HG03442 (cell line): ENCODE results near the gene ODF4.
"Not testable (repeated sequence)": the region's sequence is repeated elsewhere in the genome, so short reads cannot be mapped to it uniquely, and the experiment has no call there.

Experiments
- ATAC-seq: cut with Tn5 transposase; IDR thresholded peaks from one replicate; pipeline ENCODE4 v1.9.1; 2021; ENCODE audit warnings: mild to moderate bottlenecking, moderate library complexity; ENCODE audit not compliant: unreplicated experiment

ODF4 gene

GRCh38 chr17:8366231-8366630 lies 26.6 kb downstream of the ODF4 start:
- ATAC-seq = no peak

GRCh38 chr17:8368193-8368592 lies 28.6 kb downstream of the ODF4 start:
- no peak for ATAC-seq

GRCh38 chr17:8369944-8370343 lies 30.3 kb downstream of the ODF4 start:
- no peak for ATAC-seq

GRCh38 chr17:8371786-8372185 lies 32.1 kb downstream of the ODF4 start:
- no peak for ATAC-seq

- no peak for ATAC-seq
Measured at GRCh38 chr17:8372422-8372821, 32.8 kb downstream of the ODF4 start.

GRCh38 chr17:8373856-8374255 lies 34.2 kb downstream of the ODF4 start:
- ATAC-seq = not testable (repeated sequence)

- no peak for ATAC-seq
Measured at GRCh38 chr17:8375738-8376259, 36.2 kb downstream of the ODF4 start.

GRCh38 chr17:8376271-8377067 lies 36.8 kb downstream of the ODF4 start, which contains the start of gene KRABD2:
KRABD2 (minus strand) TSS chr17:8376704.
- ATAC-seq = peak; percentile 87

- ATAC-seq = no peak
Measured at GRCh38 chr17:8377422-8377821, 37.8 kb downstream of the ODF4 start.

- not testable (repeated sequence) for ATAC-seq
Measured at GRCh38 chr17:8378117-8378516, 38.5 kb downstream of the ODF4 start.

GRCh38 chr17:8380049-8380448 lies 40.4 kb downstream of the ODF4 start:
- ATAC-seq = no peak

GRCh38 chr17:8382052-8382879 lies 42.6 kb downstream of the ODF4 start:
- no peak for ATAC-seq

- ATAC-seq = no peak
Measured at GRCh38 chr17:8382880-8383142, 43.2 kb downstream of the ODF4 start.

GRCh38 chr17:8383143-8383822 lies 43.6 kb downstream of the ODF4 start, which contains the start of gene RPL26:
RPL26 (minus strand) TSS chr17:8383193; CDS start chr17:8382310, 883 bp downstream.
- ATAC-seq = peak; percentile 81

- ATAC-seq = no peak
Measured at GRCh38 chr17:8384801-8385378, 45.2 kb downstream of the ODF4 start.

GRCh38 chr17:8386841-8387240 lies 47.2 kb downstream of the ODF4 start:
- ATAC-seq = no peak

GRCh38 chr17:8387914-8388651 lies 48.4 kb downstream of the ODF4 start:
- ATAC-seq = no peak

- ATAC-seq = no peak
Measured at GRCh38 chr17:8391711-8392110, 52.1 kb downstream of the ODF4 start.

GRCh38 chr17:8392274-8392673 lies 52.6 kb downstream of the ODF4 start:
- no peak for ATAC-seq
